Breast epithelium (tissue), 4 donors: Measurements from ENCODE around the gene OR4D9. TPM values are rescaled to one million over a fixed set of nuclear protein-coding genes. Genes with fewer than 3 reads are reported as not detected.

Experiments
- DNase-seq, 2 donors: peaks; one replicate each; pipeline ENCODE4 v3.0.0-alpha.2; 2019; ENCODE audit warnings: low spot score in 2 of 2
- H3K27ac ChIP-seq, 2 donors: fragments of 200-600 bp; sonication (generic) in 1 of 2; one replicate each; pipeline ENCODE4 v1.5.1; 2016 to 2019; ENCODE audit warnings: mild to moderate bottlenecking in 1 of 2
- H3K27me3 ChIP-seq, 2 donors: fragments of 200-600 bp; sonication (generic) in 1 of 2; one replicate each; pipeline versions ENCODE4 v1.5.1 to v1.6.0; 2017 to 2019; ENCODE audit warnings: control low read depth in 1 of 2, mild to moderate bottlenecking in 1 of 2
- H3K36me3 ChIP-seq: fragments of 200-600 bp; one replicate; pipeline ENCODE4 v1.5.1; 2019
- H3K4me1 ChIP-seq, 2 donors: fragments of 200-600 bp; sonication (generic); one replicate each; pipeline ENCODE4 v1.5.1; 2016 to 2019; ENCODE audit warnings: control low read depth in 1 of 2
- H3K4me3 ChIP-seq, 3 donors: fragments of 200-600 bp; sonication (generic); 1 replicate in 2 of 3; 2 replicates in 1 of 3; pipeline ENCODE4 v1.5.1; 2016 to 2019; ENCODE audit warnings: mild to moderate bottlenecking in 3 of 3, moderate library complexity in 2 of 3
- H3K9me3 ChIP-seq, 2 donors: fragments of 200-600 bp; sonication (generic) in 1 of 2; one replicate each; pipeline ENCODE4 v1.5.1; 2016 to 2019; ENCODE audit warnings: control low read depth in 1 of 2
- CTCF ChIP-seq, 3 donors: fragments of 450-650 bp; IDR thresholded peaks; one replicate each; pipeline ENCODE4 v1.5.1; 2016 to 2017; ENCODE audit warnings: antibody characterized with exemption in 3 of 3, mild to moderate bottlenecking in 3 of 3, moderate library complexity in 3 of 3
- POLR2A ChIP-seq: fragments of 450-650 bp; IDR thresholded peaks from one replicate; pipeline ENCODE4 v1.6.1; 2016; ENCODE audit warnings: antibody characterized with exemption, mild to moderate bottlenecking, moderate library complexity
- POLR2AphosphoS5 ChIP-seq, 3 donors: sonication (generic); formaldehyde crosslinking; IDR thresholded peaks; one replicate each; pipeline ENCODE4 v1.6.1; 2017; ENCODE audit warnings: antibody characterized with exemption in 3 of 3
- intact Hi-C: fragments of 100-400 bp; cut with DNase I; formaldehyde crosslinking; loops from one replicate; pipeline ENCODE4 v1.15.1; 2023; ENCODE audit warnings: low total_unique reads
- total RNA-seq, 3 donors: library from RNA; depleted of rRNA; stranded (reverse); fragments of >200 nt; gene quantifications; one replicate each; pipeline ENCODE4 v1.1.0, GENCODE V29; 2016

The OR4D9 gene
- not detected for total RNA-seq

GRCh38 chr11:59510941-59511589 is at the start of gene OR4D9:
Gene OR4D9 (plus strand): TSS chr11:59511539. CDS start chr11:59514913, 3,374 bp downstream.
- H3K27me3 ChIP-seq = no peaks in the 10 kb centered on the region
- no peaks in the 10 kb centered on the region for H3K36me3 ChIP-seq
- H3K27ac ChIP-seq = peak within 1 kb of the TSS in 1 of 2 donors; percentile 2
- no peaks in the 10 kb centered on the region for H3K9me3 ChIP-seq
- TF ChIP-seq CTCF (IDR thresholded peaks at IDR 0.05) (no peak), POLR2A (no peak), POLR2AphosphoS5 (IDR thresholded peaks at IDR 0.05) (no peak)
- no peak for DNase-seq
- intact Hi-C loops = no loop called here
- H3K4me1 ChIP-seq = no peaks in the 10 kb centered on the region
- no peak within 1 kb of the TSS for H3K4me3 ChIP-seq

- no peaks in the 10 kb centered on the region for H3K36me3 ChIP-seq
- no peak overlapping the region for H3K4me3 ChIP-seq
- DNase-seq = no peak
- no peaks in the 10 kb centered on the region for H3K27me3 ChIP-seq
- no peak overlapping the region for H3K27ac ChIP-seq
- H3K9me3 ChIP-seq = no peaks in the 10 kb centered on the region
- TF ChIP-seq POLR2A = no peak
- no peak for TF ChIP-seq POLR2AphosphoS5 (IDR thresholded peaks at IDR 0.05)
- no peak for TF ChIP-seq CTCF (IDR thresholded peaks at IDR 0.05)
- intact Hi-C loops = no loop called here
- H3K4me1 ChIP-seq = no peaks in the 10 kb centered on the region
Observed at GRCh38 chr11:59463190-59463641, 48.1 kb upstream of the OR4D9 start.

- TF ChIP-seq POLR2AphosphoS5 (IDR thresholded peaks at IDR 0.05) (no peak), POLR2A (no peak), CTCF (IDR thresholded peaks at IDR 0.05) (no peak)
- H3K27ac ChIP-seq = no peak within 1 kb of the TSS
- H3K4me1 ChIP-seq = no peaks in the 10 kb centered on the region
- no peak for DNase-seq
- no peaks in the 10 kb centered on the region for H3K9me3 ChIP-seq
- no peak within 1 kb of the TSS for H3K4me3 ChIP-seq
- intact Hi-C loops = no loop called here
- H3K27me3 ChIP-seq = no peaks in the 10 kb centered on the region
- no peaks in the 10 kb centered on the region for H3K36me3 ChIP-seq
Observed at GRCh38 chr11:59473015-59473414, 38.3 kb upstream of the OR4D9 start, which contains the start of gene OR4D10. Gene OR4D10 (plus strand): TSS chr11:59473315. CDS start chr11:59477430, 4,115 bp downstream.

GRCh38 chr11:59475176-59475575 is 36.2 kb upstream of the OR4D9 start:
- Histone ChIP-seq H3K27ac (peak overlapping the region in 1 of 2 donors; percentile 9), H3K4me3 (no peak overlapping the region), H3K27me3 (no peaks in the 10 kb centered on the region), H3K4me1 (no peaks in the 10 kb centered on the region), H3K9me3 (no peaks in the 10 kb centered on the region), H3K36me3 (no peaks in the 10 kb centered on the region)
- no peak for DNase-seq
- intact Hi-C loops = no loop called here
- TF ChIP-seq CTCF (IDR thresholded peaks at IDR 0.05) = no peak

GRCh38 chr11:59479906-59480305 is 31.4 kb upstream of the OR4D9 start:
- intact Hi-C loops = no loop called here
- H3K27me3 ChIP-seq = no peaks in the 10 kb centered on the region
- no peak overlapping the region for H3K4me3 ChIP-seq
- TF ChIP-seq POLR2AphosphoS5 (IDR thresholded peaks at IDR 0.05) (no peak), CTCF (IDR thresholded peaks at IDR 0.05) (no peak), POLR2A (no peak)
- no peaks in the 10 kb centered on the region for H3K36me3 ChIP-seq
- H3K4me1 ChIP-seq = no peaks in the 10 kb centered on the region
- no peak for DNase-seq
- no peaks in the 10 kb centered on the region for H3K9me3 ChIP-seq
- H3K27ac ChIP-seq = no peak overlapping the region
